GM23248 (cell line): Measurements from ENCODE around the gene SUPT5H. TPM values are rescaled to one million over a fixed set of nuclear protein-coding genes. Genes with fewer than 3 reads are reported as not detected.

Source experiments
- DNase-seq: peaks from one replicate; pipeline ENCODE4 v3.0.0-alpha.2; 2015
- H2AFZ ChIP-seq: fragments of 200-600 bp; sonication (generic); 2 replicates; pipeline ENCODE4 v1.6.1; 2016; ENCODE audit warnings: antibody characterized with exemption
- H3F3A ChIP-seq: fragments of 200-600 bp; sonication (generic); 2 replicates; pipeline ENCODE4 v1.6.1; 2016; ENCODE audit warnings: mild to moderate bottlenecking, antibody characterized with exemption, mixed run types; ENCODE audit not compliant: insufficient read depth
- H3K27ac ChIP-seq: fragments of 200-600 bp; sonication (generic); 2 replicates; pipeline ENCODE4 v1.5.1; 2016; ENCODE audit warnings: mild to moderate bottlenecking
- H3K27me3 ChIP-seq: fragments of 200-600 bp; sonication (generic); replicated peaks from 2 replicates; pipeline ENCODE4 v1.6.1; 2016; ENCODE audit warnings: mild to moderate bottlenecking; ENCODE audit not compliant: insufficient read depth
- H3K36me3 ChIP-seq: fragments of 200-600 bp; sonication (generic); 2 replicates; pipeline ENCODE4 v1.6.1; 2016; ENCODE audit warnings: low read depth, mild to moderate bottlenecking
- H3K4me1 ChIP-seq: fragments of 200-600 bp; sonication (generic); 2 replicates; pipeline ENCODE4 v1.6.1; 2016; ENCODE audit warnings: mild to moderate bottlenecking; ENCODE audit not compliant: insufficient read depth
- H3K4me2 ChIP-seq: fragments of 200-600 bp; sonication (generic); one replicate; pipeline ENCODE4 v1.6.1; 2016; ENCODE audit warnings: mild to moderate bottlenecking; ENCODE audit not compliant: unreplicated experiment
- H3K4me3 ChIP-seq: fragments of 200-600 bp; sonication (generic); 2 replicates; pipeline ENCODE4 v1.5.1; 2016; ENCODE audit warnings: mild to moderate bottlenecking
- H3K79me2 ChIP-seq: fragments of 200-600 bp; sonication (generic); 2 replicates; pipeline ENCODE4 v1.6.1; 2016; ENCODE audit warnings: mild to moderate bottlenecking; ENCODE audit not compliant: insufficient read depth
- H3K9ac ChIP-seq: fragments of 200-600 bp; sonication (generic); 2 replicates; pipeline ENCODE4 v1.6.1; 2016; ENCODE audit warnings: mild to moderate bottlenecking
- H3K9me2 ChIP-seq: fragments of 200-600 bp; sonication (generic); 2 replicates; pipeline ENCODE4 v1.6.1; 2016; ENCODE audit warnings: mixed run types, mild to moderate bottlenecking, moderate library complexity; ENCODE audit not compliant: insufficient read depth
- H3K9me3 ChIP-seq: fragments of 200-600 bp; sonication (generic); one replicate; pipeline ENCODE4 v1.6.1; 2017; ENCODE audit warnings: low read depth
- H4K20me1 ChIP-seq: fragments of 200-600 bp; sonication (generic); 2 replicates; pipeline ENCODE4 v1.6.0; 2016; ENCODE audit not compliant: insufficient read depth
- EZH2 ChIP-seq: fragments of 200-600 bp; sonication (generic); IDR thresholded peaks from 2 replicates; pipeline ENCODE4 v1.6.1; 2018; ENCODE audit warnings: antibody characterized with exemption, mild to moderate bottlenecking; ENCODE audit not compliant: insufficient read depth, poor library complexity, severe bottlenecking
- EZH2phosphoT487 ChIP-seq: fragments of 200-600 bp; sonication (generic); IDR thresholded peaks from 2 replicates; pipeline ENCODE4 v1.6.1; 2018; ENCODE audit warnings: antibody characterized with exemption, moderate library complexity, mild to moderate bottlenecking, low read depth; ENCODE audit not compliant: insufficient read depth
- WGBS, 2 experiments: methylation state at CpG; one replicate each; pipeline ENCODE4 v1.1.6; 2015 to 2017; ENCODE audit warnings: low lambda C conversion rate in 2 of 2, low coverage in 1 of 2; ENCODE audit errors: missing lambda C conversion rate in 2 of 2; 5-methylcytosine and 5-hydroxymethylcytosine counted together
- in situ Hi-C: fragments of 300-500 bp; cut with MboI; formaldehyde crosslinking; loops from 2 replicates; pipeline ENCODE4 v1.15.0; 2020
- polyA plus RNA-seq: library from polyadenylated mRNA; unstranded; fragments of >200 nt; fragmentation: Nextera tagmentation; extraction: Ambion mirVana; gene quantifications from 2 replicates; pipeline ENCODE4 v1.2.1, GENCODE V29; 2016
- total RNA-seq: library from RNA; depleted of rRNA; stranded (reverse); fragments of >200 nt; shearing (Covaris generic); gene quantifications from 2 replicates; pipeline ENCODE4 v1.2.3, GENCODE V29; 2014

The SUPT5H gene
- total and polyA plus RNA-seq, 2 experiments from 2014 or later: 76.5 to 125 TPM

- Histone ChIP-seq H3K27ac (peak overlapping the region; percentile 64), H3K27me3 (no peaks in the 10 kb centered on the region)
- 0 to 1% methylated on average over 10 to 12 of the region's 12 CpGs for WGBS, 2 experiments
Measured at GRCh38 chr19:39481229-39481545, 35.8 kb downstream of the SUPT5H start.

GRCh38 chr19:39481676-39482075, 36.3 kb downstream of the SUPT5H start:
- Histone ChIP-seq H2AFZ (peak overlapping the region; percentile 89; the same call in 1 of the 2 replicates), H4K20me1 (no peaks in the 10 kb centered on the region), H3K4me3 (peak overlapping the region; percentile 95), H3K36me3 (no peaks in the 10 kb centered on the region; the same call in 1 of the 2 replicates), H3F3A (peaks cover 14% of the 10 kb centered on the region), H3K9me2 (no peaks in the 10 kb centered on the region), H3K27ac (no peak overlapping the region), H3K9me3 (no peaks in the 10 kb centered on the region), H3K4me2 (peak overlapping the region; percentile 91), H3K79me2 (peaks cover 48% of the 10 kb centered on the region), H3K27me3 (no peaks in the 10 kb centered on the region), H3K9ac (peak overlapping the region; percentile 98), H3K4me1 (peaks cover 8% of the 10 kb centered on the region)
- 70 to 73% methylated on average over 11 of the region's 11 CpGs for WGBS, 2 experiments
- no peak for TF ChIP-seq EZH2
- no peak for TF ChIP-seq EZH2phosphoT487
- in situ Hi-C loops: no loop called here
- DNase-seq: no peak

More at GRCh38 chr19:39481229-39481545, 35.8 kb downstream of the SUPT5H start:
- TF ChIP-seq EZH2phosphoT487 (no peak), EZH2 (no peak)
- Histone ChIP-seq H3F3A (peaks cover 15% of the 10 kb centered on the region), H3K4me1 (peaks cover 8% of the 10 kb centered on the region), H3K9ac (peak overlapping the region; percentile 98), H3K9me2 (no peaks in the 10 kb centered on the region), H3K79me2 (peaks cover 48% of the 10 kb centered on the region), H3K4me2 (peak overlapping the region; percentile 91), H3K4me3 (peak overlapping the region; percentile 95), H2AFZ (peak overlapping the region; percentile 89), H3K36me3 (peaks cover 2% of the 10 kb centered on the region; the same call in 1 of the 2 replicates), H4K20me1 (no peaks in the 10 kb centered on the region), H3K9me3 (no peaks in the 10 kb centered on the region)
- peak; percentile 45 for DNase-seq
- in situ Hi-C loops: no loop called here

- Histone ChIP-seq H3K36me3 (no peaks in the 10 kb centered on the region; the same call in 1 of the 2 replicates), H3K4me1 (peaks cover 8% of the 10 kb centered on the region), H3K9ac (no peak overlapping the region), H3K9me3 (no peaks in the 10 kb centered on the region), H3F3A (peaks cover 9% of the 10 kb centered on the region), H3K4me2 (no peak overlapping the region), H3K4me3 (no peak overlapping the region), H3K79me2 (peaks cover 48% of the 10 kb centered on the region), H2AFZ (no peak overlapping the region), H4K20me1 (no peaks in the 10 kb centered on the region), H3K27me3 (no peaks in the 10 kb centered on the region), H3K27ac (no peak overlapping the region), H3K9me2 (no peaks in the 10 kb centered on the region)
- 56 to 70% methylated on average over 6 of the region's 6 CpGs for WGBS, 2 experiments
- no peak for DNase-seq
- no peak for TF ChIP-seq EZH2phosphoT487
- TF ChIP-seq EZH2: no peak
- in situ Hi-C loops: no loop called here
Measured at GRCh38 chr19:39483141-39483540, 37.8 kb downstream of the SUPT5H start.

- Histone ChIP-seq H2AFZ (no peak overlapping the region), H3K27ac (no peak overlapping the region), H3K4me2 (no peak overlapping the region), H3K4me1 (no peaks in the 10 kb centered on the region), H3K27me3 (no peaks in the 10 kb centered on the region), H3K4me3 (no peak overlapping the region), H4K20me1 (no peaks in the 10 kb centered on the region), H3F3A (no peaks in the 10 kb centered on the region), H3K9me3 (no peaks in the 10 kb centered on the region), H3K36me3 (no peaks in the 10 kb centered on the region; the same call in 1 of the 2 replicates), H3K79me2 (peaks cover 7% of the 10 kb centered on the region; the same call in 1 of the 2 replicates), H3K9me2 (no peaks in the 10 kb centered on the region), H3K9ac (no peak overlapping the region)
- DNase-seq: no peak
- 83 to 95% methylated on average over 10 of the region's 10 CpGs for WGBS, 2 experiments
- TF ChIP-seq EZH2phosphoT487: no peak
- in situ Hi-C loops: no loop called here
Measured at GRCh38 chr19:39489756-39490155, 44.4 kb downstream of the SUPT5H start.

GRCh38 chr19:39492225-39492624, 46.8 kb downstream of the SUPT5H start:
- H3K79me2 ChIP-seq: no peaks in the 10 kb centered on the region
- H3K4me3 ChIP-seq: no peak overlapping the region
- in situ Hi-C loops: no loop called here
- no peaks in the 10 kb centered on the region for H3F3A ChIP-seq
- H3K36me3 ChIP-seq: no peaks in the 10 kb centered on the region; the same call in 1 of the 2 replicates
- H3K27me3 ChIP-seq: peaks cover 12% of the 10 kb centered on the region; the same call in 1 of the 2 replicates
- H2AFZ ChIP-seq: no peak overlapping the region
- no peaks in the 10 kb centered on the region for H3K9me2 ChIP-seq
- WGBS, 2 experiments: 91 to 94% methylated on average over 6 of the region's 6 CpGs
- no peaks in the 10 kb centered on the region for H3K9me3 ChIP-seq
- no peak overlapping the region for H3K27ac ChIP-seq
- H3K4me1 ChIP-seq: no peaks in the 10 kb centered on the region
- no peak overlapping the region for H3K9ac ChIP-seq
- TF ChIP-seq EZH2 (no peak), EZH2phosphoT487 (no peak)
- no peaks in the 10 kb centered on the region for H4K20me1 ChIP-seq
- no peak for DNase-seq
- no peak overlapping the region for H3K4me2 ChIP-seq
